Medulla oblongata (tissue), 1 donor: ENCODE data around the gene DNAJA4.
"Not testable (repeated sequence)": the region's sequence is repeated elsewhere in the genome, so short reads cannot be mapped to it uniquely, and the experiment has no call there.

ENCODE experiments used
- DNase-seq: peaks from one replicate; pipeline ENCODE4 v3.0.0-alpha.2; 2015; ENCODE audit errors: extremely low spot score

DNAJA4 gene

GRCh38 chr15:78244101-78244500, 20.3 kb upstream of the DNAJA4 start:
- no peak for DNase-seq

- no peak for DNase-seq
Measured at GRCh38 chr15:78244893-78245292, 19.5 kb upstream of the DNAJA4 start.

GRCh38 chr15:78245392-78245791, 19.0 kb upstream of the DNAJA4 start:
- DNase-seq, result not testable (repeated sequence)

GRCh38 chr15:78245976-78246620, 18.3 kb upstream of the DNAJA4 start:
- not testable (repeated sequence) for DNase-seq

GRCh38 chr15:78247911-78248310, 16.5 kb upstream of the DNAJA4 start:
- DNase-seq, result no peak

- DNase-seq, result no peak
Measured at GRCh38 chr15:78249131-78249530, 15.2 kb upstream of the DNAJA4 start.

GRCh38 chr15:78251136-78251535, 13.2 kb upstream of the DNAJA4 start:
- DNase-seq, result no peak

- DNase-seq, result no peak
Measured at GRCh38 chr15:78255421-78256043, 8.8 kb upstream of the DNAJA4 start.

GRCh38 chr15:78256044-78256437, 8.3 kb upstream of the DNAJA4 start:
- DNase-seq, result no peak

GRCh38 chr15:78257681-78258080, 6.7 kb upstream of the DNAJA4 start:
- DNase-seq, result peak; percentile 83

GRCh38 chr15:78259232-78259631, 5.1 kb upstream of the DNAJA4 start:
- DNase-seq, result no peak

- peak; percentile 69 for DNase-seq
Measured at GRCh38 chr15:78260489-78260888, 3.9 kb upstream of the DNAJA4 start.

- DNase-seq, result peak; percentile 63
Measured at GRCh38 chr15:78261062-78261461, 3.3 kb upstream of the DNAJA4 start.

GRCh38 chr15:78263351-78263781, 996 bp upstream of the DNAJA4 start:
- no peak for DNase-seq

GRCh38 chr15:78263907-78264303, 457 bp upstream of the DNAJA4 start:
- DNase-seq, result no peak

- DNase-seq, result no peak
Measured at GRCh38 chr15:78265137-78265460, 737 bp downstream of the DNAJA4 start.

GRCh38 chr15:78265752-78266224, 1.4 kb downstream of the DNAJA4 start:
- no peak for DNase-seq

GRCh38 chr15:78266229-78266628, 1.9 kb downstream of the DNAJA4 start:
- no peak for DNase-seq

- DNase-seq, result no peak
Measured at GRCh38 chr15:78266806-78267205, 2.4 kb downstream of the DNAJA4 start.

- no peak for DNase-seq
Measured at GRCh38 chr15:78272316-78272715, 8.0 kb downstream of the DNAJA4 start.

GRCh38 chr15:78272776-78273175, 8.4 kb downstream of the DNAJA4 start:
- no peak for DNase-seq

GRCh38 chr15:78274994-78275393, 10.6 kb downstream of the DNAJA4 start:
- no peak for DNase-seq

GRCh38 chr15:78276064-78276943, 11.9 kb downstream of the DNAJA4 start:
- DNase-seq, result no peak
